Muscle of back (tissue), 11 donors: ENCODE measurements around the gene DNAJA3. TPM values are rescaled to one million over a fixed set of nuclear protein-coding genes. Genes with fewer than 3 reads are reported as not detected.
A peak's percentile ranks its signal among the peaks of the same experiment; 100 is the strongest.

Source experiments
- DNase-seq, 3 donors: peaks; one replicate each; pipeline versions ENCODE4 v3.0.0 to v3.0.0-alpha.2; 2013
- polyA plus RNA-seq, 10 donors: library from polyadenylated mRNA; unstranded; fragments of 120-200 nt; gene quantifications; one replicate each; pipeline ENCODE4 v1.2.1, GENCODE V29; 2013; ENCODE audit not compliant: insufficient read length in 10 of 10

The DNAJA3 gene
- polyA plus RNA-seq, 10 donors: 24.2 to 32.7 (median 28.2) TPM

DNA sequence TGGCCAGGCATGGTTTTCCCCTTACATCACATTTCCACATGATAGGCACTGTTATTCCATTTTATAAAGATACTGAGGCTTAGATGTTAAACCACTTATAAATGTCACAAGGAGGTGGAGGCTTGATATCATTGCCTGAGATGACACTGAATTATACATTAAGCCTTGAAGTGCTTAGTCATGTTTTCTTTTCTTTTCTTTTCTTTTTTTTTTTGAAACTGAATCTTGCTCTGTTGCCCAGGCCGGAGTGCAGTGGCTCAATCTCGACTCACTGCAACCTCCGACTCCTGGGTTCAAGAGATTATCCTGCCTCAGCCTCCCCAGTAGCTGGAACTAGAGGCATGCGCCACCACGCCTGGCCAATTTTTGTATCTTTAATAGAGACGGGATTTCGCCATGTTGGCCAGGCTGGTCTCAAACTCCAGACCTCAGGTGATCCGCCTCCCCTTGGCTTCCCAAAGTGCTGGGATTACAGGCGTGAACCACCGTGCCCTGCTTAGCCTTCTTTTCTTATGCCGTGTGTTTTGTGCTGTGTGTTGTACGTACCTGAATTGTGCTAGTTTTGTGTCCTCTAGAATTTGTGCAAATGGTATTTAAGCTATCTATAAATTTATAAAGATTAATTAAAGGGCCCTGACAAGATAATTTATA, 1.2 kb downstream of the DNAJA3 start:
- DNase-seq: no peak

DNA sequence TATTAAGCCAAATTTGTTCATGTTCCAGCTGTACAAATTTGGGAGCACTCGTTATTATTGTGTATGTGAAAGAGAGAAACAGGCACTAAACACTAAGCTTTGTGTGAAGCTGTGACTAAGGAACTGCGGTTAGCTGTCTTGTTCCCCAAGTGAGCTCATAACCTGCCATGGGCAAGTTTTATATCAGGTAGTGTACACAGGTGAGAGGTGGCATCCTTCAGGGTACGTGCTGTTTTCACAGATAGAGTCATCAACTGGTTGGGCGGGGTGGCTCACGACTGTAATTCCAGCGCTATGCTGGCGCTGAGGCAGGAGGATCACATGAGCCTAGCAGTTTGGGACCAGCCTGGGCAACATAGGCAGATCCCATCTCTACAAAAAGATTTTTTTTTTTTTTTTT, 2.8 kb downstream of the DNAJA3 start:
- no peak for DNase-seq

- DNase-seq: no peak
These were observed 5.4 kb downstream of the DNAJA3 start for GRCh38 chr16:4431023-4431422.

DNA sequence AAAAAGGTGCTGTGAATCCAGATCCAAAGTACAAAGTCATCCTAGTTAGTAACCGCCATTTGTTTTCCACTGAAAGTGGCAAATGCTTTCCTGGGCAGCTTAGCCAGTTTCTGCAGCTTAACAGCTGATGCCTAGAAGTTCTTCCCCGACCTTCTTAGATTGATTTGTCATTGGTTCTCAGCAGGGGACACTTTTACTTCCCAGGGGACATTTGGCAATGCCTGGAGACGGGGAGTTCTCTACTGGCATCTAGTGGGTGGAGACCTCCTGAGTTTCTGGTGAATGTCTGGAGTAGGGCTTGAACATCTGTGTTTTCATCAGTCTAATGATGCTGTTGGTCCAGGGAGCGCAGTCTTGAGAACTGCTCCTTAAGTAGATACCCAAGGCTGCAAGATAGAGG, 7.6 kb downstream of the DNAJA3 start:
- no peak for DNase-seq

DNA sequence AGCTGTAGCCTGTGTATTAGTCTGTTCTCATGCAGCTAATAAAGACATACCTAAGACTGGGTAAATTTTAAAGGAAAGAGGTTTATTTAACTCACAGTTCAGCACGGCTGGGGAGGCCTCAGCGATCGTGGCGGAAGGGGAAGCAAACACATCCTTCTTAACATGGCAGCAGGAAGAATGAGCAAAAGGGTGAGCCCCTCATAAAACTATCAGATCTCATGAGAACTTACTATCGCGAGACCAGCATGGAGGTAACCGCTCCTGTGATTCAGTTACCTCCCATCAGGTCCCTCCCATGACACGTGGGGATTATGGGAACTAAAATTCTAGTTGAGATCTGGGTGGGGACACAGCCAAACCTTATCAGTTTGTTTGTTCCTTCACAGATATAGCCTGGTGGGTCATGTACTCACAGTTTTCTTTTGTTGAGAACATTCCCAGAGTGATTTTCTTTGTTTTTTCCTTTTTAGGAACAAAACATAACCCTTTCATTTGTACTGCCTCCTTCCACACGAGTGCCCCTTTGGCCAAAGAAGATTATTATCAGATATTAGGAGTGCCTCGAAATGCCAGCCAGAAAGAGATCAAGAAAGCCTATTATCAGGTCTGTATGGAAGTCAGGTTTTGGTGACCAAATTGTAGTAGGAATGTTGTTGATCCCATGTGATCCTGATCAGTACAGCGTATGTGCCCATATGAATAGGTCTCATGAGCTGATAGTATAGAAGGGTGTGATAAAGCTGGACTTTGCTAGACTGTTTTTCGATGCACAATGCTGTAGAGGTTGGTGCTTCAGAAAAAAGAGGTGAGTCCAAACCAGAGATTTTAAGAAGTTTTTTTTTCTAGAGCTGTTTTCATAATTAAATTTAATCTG, 8.5 kb downstream of the DNAJA3 start:
- DNase-seq: no peak

GRCh38 chr16:4435337-4436067, 9.8 kb downstream of the DNAJA3 start:
- DNase-seq: no peak

DNA sequence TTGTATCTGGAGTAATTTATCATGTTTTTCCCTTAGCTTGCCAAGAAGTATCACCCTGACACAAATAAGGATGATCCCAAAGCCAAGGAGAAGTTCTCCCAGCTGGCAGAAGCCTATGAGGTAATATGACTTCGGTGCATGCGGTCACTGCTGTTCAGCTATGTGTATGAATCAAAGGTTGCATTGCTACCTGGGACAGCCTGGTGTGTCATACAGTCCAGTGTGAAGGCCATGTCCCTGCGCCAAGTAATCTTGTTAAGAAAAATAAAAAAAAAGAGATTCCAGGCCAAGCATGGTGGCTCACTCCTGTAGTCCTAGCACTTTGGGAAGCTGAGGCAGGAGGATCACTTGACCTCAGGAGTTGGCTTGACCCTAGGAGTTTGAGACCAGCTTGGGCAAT, 11.7 kb downstream of the DNAJA3 start:
- DNase-seq: no peak

DNA sequence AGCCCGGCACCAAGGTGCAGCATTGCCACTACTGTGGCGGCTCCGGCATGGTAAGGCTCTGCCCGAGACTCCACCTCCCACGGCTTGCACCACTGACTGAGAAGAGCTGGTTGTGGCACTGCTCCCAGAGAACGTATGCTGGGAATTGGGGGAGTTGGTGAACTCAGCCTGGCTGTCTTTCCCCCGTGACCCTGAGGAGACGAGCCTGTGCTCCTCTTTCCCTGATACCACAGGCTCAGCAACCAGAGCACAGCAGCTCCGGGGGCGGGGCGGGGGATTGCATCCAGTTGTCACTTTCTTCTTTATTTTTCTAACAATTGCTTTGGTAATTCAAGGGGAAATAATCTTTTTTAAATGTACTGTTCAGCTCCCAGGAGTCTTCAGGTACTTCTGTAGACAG, 16.7 kb downstream of the DNAJA3 start:
- no peak for DNase-seq

DNA sequence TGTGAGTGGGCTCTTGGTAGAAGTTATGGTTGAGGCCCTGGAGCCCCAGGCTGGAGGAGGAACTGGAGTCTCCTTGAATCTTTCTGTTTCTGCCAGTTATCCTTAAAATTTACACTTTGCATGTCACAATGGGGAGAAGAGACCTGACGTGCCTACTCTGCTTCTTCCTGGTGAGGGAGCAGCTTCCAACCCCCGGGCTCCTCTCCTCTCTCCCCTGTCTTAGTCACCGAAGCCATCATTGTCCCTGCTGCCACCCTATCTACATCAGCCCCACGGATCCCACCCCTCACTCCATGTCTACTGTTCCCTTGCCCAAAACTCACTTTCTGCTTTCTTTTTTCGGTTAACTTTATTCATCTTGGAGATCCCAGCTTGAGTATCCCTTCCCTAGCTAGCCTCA, 17.6 kb downstream of the DNAJA3 start:
- no peak for DNase-seq

DNA sequence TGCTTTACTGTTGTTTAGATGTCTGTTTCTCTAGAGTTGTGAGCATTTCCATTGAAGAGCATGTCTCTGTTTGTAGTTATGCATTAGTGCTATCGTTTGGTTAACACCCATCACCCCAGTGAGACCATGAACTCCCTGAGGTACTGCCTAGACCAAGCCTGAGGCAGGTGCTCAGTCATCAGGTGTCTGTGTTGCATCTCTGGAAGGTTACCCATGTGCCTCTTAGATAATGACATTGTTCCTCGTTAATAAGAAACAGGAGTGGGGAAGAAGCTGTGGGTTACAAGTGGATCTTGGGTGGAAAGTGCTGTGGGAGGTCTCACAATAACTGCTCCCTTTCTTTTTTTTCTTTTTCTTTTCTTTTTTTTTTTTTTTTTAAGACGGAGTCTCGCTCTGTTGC, 18.3 kb downstream of the DNAJA3 start:
- no peak for DNase-seq

- no peak for DNase-seq
These were observed 24.8 kb downstream of the DNAJA3 start for GRCh38 chr16:4450430-4450829.

DNA sequence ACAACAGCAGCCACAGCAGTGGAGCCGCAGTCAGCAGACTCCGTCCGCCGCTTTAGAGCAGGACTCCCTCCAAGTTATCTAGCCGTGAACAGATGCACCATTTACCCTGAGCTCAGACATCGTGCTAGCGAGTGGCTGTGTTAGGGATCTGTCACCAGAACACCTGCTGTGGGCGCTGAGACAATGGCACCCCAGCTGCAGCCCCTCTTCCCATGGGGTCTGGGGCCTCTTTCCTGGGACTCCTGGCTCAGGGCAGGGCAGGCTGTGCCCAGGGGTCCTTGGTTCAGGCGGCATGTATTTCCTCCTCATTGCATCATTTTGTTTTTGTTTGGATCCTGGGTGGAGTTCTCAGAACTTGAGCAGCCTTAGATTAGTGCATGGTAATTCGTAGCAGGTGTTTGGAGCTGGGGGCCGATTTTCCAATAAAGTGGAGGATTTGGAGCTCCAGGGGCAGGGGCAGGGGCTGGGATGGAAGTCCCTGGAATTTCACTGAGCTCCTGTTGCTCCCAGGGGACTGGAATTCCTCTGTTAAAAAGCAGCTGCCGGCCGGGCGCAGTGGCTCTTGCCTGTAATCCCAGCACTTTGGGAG, 25.4 kb downstream of the DNAJA3 start:
- peak in 1 of 3 donors; percentile 51 for DNase-seq

- DNase-seq: no peak
These were observed 27.0 kb downstream of the DNAJA3 start for GRCh38 chr16:4452674-4453073.

GRCh38 chr16:4454623-4455022, 29.0 kb downstream of the DNAJA3 start:
- DNase-seq: peak in 2 of 3 donors; percentile 27 to 45

DNA sequence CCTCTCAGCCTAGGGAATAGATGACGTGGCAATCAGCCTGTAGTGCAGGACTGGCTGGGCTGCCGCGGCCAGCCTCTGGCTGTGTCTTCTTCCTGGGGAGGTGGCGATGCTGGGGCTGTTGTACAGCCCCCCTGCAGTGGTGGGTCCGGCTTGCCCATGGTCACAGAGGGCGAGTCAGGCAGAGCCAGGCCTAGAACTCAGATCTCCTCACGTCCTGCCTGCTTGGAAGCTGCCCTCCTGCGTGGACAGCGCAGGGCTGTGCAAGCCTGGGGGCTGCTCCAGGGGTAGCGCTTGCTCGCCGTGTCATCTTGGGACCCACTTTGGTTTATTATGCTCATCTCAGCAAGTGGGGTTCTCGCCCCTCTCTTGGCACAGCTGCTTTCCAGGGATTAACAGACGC, 29.4 kb downstream of the DNAJA3 start:
- no peak for DNase-seq

GRCh38 chr16:4455951-4456350, 30.3 kb downstream of the DNAJA3 start:
- no peak for DNase-seq

DNA sequence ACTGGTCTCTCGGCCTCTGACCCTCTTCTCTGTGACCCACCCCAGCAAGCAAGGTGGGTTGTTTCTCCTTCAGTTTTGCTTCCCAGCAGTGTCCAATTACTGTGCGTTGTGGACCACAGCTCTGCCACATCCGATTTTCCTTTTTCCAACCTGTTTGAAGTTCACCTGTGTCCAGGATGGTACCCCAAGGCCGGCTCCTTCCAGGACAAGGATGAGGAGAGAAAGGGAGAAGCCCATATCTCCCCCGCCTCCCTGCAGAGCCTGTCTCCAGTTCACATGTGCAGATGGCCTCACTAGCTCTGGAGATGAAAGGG, 35.2 kb downstream of the DNAJA3 start:
- no peak for DNase-seq

- no peak for DNase-seq
These were observed 35.8 kb downstream of the DNAJA3 start for GRCh38 chr16:4461250-4462085.

DNA sequence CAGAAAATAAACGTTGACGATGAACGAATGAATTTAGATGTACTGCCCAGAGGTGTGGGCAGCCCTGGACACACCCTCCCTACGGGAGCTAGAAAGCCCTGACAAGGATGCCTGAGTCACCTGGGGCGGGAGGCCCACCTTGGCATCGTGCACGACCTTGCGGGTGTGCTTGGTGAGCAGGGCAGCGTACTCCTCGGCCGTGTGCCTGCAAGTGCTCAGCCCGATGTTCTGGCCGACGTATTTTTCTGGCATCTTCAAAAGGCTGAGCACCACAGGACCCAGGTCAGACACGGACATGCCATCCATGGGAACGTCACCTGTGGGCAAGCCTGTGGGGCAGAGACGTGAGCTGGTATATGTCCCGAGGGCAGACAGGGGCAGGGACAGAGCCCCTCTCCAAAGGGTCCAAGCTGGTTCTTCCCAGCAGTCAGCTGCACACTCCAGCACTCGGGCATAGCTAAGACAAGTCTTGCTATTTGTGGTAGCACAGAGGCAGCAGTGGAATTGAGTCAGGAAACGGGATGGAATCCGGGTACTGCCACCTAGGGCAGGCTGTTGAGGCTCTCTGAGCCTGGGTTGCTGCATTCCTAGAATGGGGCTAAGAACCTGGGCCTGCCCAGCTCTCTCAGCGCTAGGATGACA, 38.0 kb downstream of the DNAJA3 start:
- no peak for DNase-seq

DNA sequence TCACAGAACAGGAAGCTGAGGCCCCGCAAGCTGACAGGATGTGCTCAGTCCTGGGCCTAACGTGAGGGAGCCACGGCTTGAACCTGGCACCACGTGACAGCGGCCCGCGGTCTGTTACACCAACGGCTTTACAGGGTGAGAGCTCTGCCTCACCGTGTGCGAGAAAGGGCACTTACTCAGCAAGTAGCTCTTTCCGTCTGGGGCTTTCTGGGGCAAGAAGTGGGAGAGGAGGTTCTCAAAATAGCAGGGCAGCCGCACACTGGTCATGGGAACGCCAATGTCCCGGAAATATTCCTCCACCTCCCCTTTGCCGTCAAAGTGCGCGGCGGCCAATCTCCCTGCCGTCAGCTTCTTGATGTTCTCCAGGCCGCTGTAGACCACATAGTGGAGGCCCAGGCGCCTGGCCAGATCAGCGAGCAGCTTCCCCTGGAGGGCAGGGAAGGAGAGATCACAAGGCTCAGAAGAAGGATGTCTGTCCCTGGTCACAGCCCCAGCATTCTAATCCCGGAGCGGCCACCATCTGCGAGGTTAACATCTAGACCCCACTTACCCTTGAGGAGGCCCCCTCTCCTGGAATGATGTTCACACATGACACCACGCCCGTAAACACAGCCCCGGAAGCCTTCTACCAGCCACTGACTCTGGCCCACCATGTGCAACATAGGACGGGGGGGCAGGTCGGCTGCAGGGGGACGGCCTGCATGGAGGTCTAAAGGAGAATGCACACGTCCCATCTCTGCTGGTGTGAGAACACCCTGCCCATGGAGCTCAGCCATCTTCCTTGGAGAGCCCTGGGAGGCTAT, 40.5 kb downstream of the DNAJA3 start:
- DNase-seq: no peak
